Measurements from ENCODE around the gene APEX2.
A peak's percentile ranks its signal among the peaks of the same experiment; 100 is the strongest.
"Not testable (repeated sequence)": the region's sequence is repeated elsewhere in the genome, so short reads cannot be mapped to it uniquely, and the experiment has no call there.

APEX2 gene, protein sequence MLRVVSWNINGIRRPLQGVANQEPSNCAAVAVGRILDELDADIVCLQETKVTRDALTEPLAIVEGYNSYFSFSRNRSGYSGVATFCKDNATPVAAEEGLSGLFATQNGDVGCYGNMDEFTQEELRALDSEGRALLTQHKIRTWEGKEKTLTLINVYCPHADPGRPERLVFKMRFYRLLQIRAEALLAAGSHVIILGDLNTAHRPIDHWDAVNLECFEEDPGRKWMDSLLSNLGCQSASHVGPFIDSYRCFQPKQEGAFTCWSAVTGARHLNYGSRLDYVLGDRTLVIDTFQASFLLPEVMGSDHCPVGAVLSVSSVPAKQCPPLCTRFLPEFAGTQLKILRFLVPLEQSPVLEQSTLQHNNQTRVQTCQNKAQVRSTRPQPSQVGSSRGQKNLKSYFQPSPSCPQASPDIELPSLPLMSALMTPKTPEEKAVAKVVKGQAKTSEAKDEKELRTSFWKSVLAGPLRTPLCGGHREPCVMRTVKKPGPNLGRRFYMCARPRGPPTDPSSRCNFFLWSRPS

DNA sequence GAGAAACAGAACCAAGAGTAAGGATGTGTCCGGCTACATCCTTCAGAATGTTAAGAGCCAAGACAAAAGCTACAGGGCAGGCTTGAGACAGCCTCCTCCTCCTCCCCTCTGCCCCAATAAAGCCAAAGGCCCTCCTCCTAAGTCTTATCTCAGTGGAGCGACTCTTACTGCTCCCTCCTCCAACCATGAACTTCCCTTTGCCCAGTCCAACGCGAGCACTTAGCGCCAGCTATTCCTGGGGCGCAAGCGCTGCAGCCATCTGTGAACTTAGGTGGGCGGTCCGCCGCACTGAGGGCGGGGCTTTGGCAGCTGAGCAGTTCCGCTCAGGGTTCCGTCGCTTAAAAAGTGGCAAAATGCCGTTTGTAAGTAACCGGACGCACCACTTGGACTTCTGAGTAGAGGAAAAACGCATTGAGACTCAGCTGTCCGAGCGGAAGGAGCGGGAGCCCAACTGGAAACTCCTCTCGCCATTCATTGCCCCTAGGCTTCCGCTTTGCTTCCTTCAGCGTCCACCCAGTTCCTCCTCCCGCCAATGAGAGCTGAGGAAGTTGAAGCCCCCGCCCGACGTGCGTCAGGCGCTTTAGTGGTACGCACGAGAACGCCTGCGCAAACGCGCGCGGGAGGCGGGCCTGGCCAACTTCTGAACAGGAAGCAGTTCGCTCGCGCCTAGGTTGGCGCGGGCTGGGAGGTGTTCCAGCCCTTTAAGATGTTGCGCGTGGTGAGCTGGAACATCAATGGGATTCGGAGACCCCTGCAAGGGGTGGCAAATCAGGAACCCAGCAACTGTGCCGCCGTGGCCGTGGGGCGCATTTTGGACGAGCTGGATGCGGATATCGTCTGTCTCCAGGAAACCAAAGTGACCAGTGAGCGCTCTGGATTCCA lies at the start of gene APEX2:
APEX2 (plus strand) TSS at position 647 of the 882 bp plus-strand sequence; CDS start at position 707, 60 bp downstream.
- no peaks in the 10 kb centered on the region for H3K27me3 Mint-ChIP-seq
- H3K4me1 Mint-ChIP-seq = peaks cover 19% of the 10 kb centered on the region
- H3K27ac Mint-ChIP-seq = peak within 1 kb of the TSS; percentile 92
- no peaks in the 10 kb centered on the region for H3K9me3 Mint-ChIP-seq
- H3K4me3 Mint-ChIP-seq = peak within 1 kb of the TSS; percentile 97
- ATAC-seq = peak; percentile 96
- H3K36me3 Mint-ChIP-seq = peaks cover 14% of the 10 kb centered on the region

DNA sequence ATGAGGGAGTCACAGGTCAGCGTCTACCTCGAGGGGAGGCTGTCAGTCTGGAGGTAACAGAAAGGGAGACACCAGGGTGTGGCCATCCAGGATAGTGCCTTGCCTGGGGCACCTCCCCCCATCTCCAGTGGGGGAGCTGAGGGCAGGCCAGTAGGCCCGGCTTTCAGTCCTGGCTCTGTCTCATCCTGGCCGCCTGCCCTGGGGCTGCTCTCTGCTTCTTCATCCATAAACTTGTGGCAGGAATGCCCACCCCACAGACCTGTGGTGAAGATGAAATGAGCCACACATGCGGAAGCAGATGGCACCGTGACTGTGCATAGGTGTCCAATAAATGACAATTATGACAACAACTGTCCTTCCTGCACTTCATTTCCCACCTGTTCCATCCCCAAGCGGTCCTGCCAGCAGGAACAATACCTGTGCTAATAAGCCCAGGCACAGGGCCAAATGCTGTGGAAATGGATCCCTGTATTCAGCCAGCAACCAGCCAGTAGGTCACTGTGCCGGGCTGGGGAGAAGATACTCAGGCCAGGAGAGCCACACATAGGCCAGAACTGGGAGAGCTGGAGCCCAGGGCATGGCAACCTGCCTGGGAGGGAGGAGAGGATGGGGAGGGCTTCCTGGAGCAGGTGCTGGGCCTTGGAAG lies 49.3 kb upstream of the APEX2 start:
- Mint-ChIP-seq H3K4me3 (no peak overlapping the region), H3K36me3 (no peaks in the 10 kb centered on the region), H3K27me3 (no peaks in the 10 kb centered on the region), H3K4me1 (no peaks in the 10 kb centered on the region), H3K27ac (no peak overlapping the region), H3K9me3 (no peaks in the 10 kb centered on the region)
- no peak for ATAC-seq

DNA sequence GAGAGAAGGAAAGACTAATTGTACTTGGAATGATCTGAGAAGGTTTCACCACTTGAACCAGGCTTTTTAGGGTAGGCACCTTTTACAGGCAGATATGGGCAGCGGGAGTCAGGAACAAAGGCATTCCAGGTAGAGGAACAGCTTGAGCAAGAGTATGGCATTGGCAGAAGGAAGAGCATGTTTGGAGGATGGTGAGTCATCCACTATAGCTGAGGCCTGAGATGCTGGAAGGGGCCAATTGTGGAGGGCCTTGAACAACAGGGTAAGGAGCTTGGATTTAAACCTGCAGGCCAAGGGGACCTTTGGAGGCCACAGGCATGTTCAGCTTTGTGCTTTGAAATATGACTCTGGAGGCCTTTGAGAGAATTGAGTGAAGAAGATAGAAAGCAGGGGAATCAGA lies 38.4 kb upstream of the APEX2 start:
- no peak for ATAC-seq
- Mint-ChIP-seq H3K4me3 (no peak overlapping the region), H3K27me3 (no peaks in the 10 kb centered on the region), H3K4me1 (no peaks in the 10 kb centered on the region), H3K36me3 (no peaks in the 10 kb centered on the region), H3K27ac (no peak overlapping the region), H3K9me3 (no peaks in the 10 kb centered on the region)

DNA sequence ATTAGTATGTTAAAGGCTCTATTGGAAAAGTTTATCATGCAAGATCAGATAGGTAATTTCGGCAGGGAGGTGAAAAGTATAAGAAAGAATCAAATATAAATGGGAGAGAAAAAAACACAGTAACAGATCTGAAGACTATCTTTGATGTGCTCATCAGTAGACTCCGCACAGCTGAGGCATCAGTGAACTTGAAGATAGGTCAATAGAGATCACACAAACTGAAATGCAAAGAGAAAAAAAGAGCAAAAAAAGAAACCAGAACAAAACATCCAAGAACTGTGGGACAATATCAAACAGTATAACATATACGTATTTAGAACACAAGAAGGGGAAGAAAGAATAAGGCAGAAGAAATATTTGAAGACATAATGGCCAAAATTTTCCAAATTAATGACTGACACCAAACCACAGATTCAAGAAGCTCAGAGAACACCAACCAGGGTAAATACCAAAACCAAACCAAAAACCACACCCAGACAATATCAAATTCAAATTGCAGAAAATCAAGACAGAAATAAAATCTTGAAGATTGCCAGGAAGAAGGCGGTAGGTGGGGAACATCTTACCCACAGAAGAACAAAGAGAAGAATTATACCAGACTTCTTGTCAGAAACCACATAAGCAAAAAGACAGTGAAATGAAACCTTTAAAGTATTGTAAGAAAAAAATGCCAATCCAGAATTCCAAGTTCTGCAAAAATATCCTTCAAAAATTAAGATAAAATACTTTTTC lies 35.2 kb upstream of the APEX2 start:
- ATAC-seq = no peak
- Mint-ChIP-seq H3K27me3 (no peaks in the 10 kb centered on the region), H3K36me3 (no peaks in the 10 kb centered on the region), H3K4me1 (no peaks in the 10 kb centered on the region), H3K4me3 (no peak overlapping the region), H3K27ac (no peak overlapping the region), H3K9me3 (peaks cover 3% of the 10 kb centered on the region)

DNA sequence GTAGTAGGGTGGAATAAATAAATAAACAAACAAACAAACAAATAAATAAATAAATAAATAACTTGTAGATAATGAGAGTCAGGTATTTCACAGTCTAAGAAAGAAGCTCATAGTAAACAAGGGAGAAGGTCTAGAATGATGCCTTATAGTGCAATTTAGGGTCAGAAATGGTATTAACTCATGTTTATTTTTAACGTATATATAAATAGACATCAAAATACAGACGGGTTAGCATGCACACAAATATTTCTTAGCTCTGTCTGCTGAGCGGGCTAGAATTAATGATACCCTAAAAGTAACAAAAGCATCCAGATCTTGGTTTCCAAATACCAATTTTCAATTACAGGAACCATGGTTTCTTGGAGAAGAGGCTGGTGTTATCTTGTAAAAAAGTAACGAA lies 22.8 kb upstream of the APEX2 start:
- no peak overlapping the region for H3K27ac Mint-ChIP-seq
- ATAC-seq = no peak
- H3K4me1 Mint-ChIP-seq = no peaks in the 10 kb centered on the region
- no peaks in the 10 kb centered on the region for H3K27me3 Mint-ChIP-seq
- no peaks in the 10 kb centered on the region for H3K9me3 Mint-ChIP-seq
- no peaks in the 10 kb centered on the region for H3K36me3 Mint-ChIP-seq
- H3K4me3 Mint-ChIP-seq = no peak overlapping the region

DNA sequence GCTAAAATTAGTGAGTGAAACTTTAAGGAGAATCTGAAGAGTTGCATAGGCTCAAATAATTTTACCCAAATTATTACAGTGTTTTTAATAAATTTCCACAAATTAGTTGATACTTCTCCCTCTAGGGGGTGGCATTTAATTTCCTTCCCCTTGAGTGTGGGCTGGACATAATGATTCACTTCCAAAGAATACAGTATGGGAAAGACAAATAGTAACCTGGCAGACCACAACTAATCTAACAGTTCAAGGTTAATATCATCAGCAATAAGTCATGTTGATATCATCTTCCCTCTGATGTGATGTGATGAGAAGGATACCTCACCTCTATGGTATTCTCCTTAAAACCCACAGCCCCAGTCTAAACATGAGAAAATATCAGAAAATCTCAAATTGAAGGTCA lies 21.7 kb upstream of the APEX2 start:
- Mint-ChIP-seq H3K4me1 (no peaks in the 10 kb centered on the region), H3K36me3 (no peaks in the 10 kb centered on the region), H3K4me3 (no peak overlapping the region), H3K27ac (no peak overlapping the region), H3K9me3 (no peaks in the 10 kb centered on the region), H3K27me3 (no peaks in the 10 kb centered on the region)
- no peak for ATAC-seq

DNA sequence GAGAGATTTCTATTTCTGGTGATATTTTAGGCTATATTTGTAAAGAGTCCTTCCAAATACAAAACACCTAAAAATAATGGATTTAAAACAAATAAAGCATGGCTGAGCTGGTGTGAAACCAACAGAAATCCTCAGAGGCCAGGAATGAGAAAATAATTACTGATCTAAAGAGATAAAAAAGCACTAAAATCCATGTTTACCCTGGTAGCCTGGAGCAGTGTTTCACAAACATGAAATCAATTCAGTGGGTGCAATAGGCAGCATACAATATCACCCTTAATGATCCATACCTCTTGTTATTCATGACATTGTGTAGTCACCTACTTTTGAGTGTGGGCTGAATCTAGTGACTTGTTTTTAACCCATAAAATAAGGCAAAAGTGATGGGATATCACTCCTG lies 20.7 kb upstream of the APEX2 start:
- H3K27me3 Mint-ChIP-seq = no peaks in the 10 kb centered on the region
- H3K4me3 Mint-ChIP-seq = no peak overlapping the region
- no peaks in the 10 kb centered on the region for H3K36me3 Mint-ChIP-seq
- ATAC-seq = no peak
- no peaks in the 10 kb centered on the region for H3K9me3 Mint-ChIP-seq
- no peaks in the 10 kb centered on the region for H3K4me1 Mint-ChIP-seq
- H3K27ac Mint-ChIP-seq = no peak overlapping the region

DNA sequence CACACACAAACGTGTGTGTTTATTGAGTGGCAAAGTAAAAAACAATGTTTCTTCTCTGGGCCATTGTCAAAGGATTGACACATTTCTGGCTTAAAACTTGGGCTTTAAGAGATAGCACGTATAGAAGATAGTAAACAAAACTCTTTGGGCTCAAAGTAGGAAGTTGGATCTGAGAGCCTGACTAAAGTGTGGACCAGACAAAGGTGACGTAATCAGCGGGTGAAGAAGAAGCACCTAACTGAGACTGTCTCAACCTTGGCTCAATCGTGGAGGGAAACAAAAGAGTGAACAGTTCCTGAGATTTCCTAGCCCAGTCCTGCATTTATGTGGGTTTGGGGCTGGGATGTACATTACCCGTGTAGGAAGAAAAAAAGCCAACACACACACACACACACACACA lies 19.8 kb upstream of the APEX2 start:
- no peaks in the 10 kb centered on the region for H3K4me1 Mint-ChIP-seq
- H3K27me3 Mint-ChIP-seq = no peaks in the 10 kb centered on the region
- no peak overlapping the region for H3K4me3 Mint-ChIP-seq
- H3K9me3 Mint-ChIP-seq = no peaks in the 10 kb centered on the region
- H3K36me3 Mint-ChIP-seq = no peaks in the 10 kb centered on the region
- no peak overlapping the region for H3K27ac Mint-ChIP-seq
- ATAC-seq = no peak

DNA sequence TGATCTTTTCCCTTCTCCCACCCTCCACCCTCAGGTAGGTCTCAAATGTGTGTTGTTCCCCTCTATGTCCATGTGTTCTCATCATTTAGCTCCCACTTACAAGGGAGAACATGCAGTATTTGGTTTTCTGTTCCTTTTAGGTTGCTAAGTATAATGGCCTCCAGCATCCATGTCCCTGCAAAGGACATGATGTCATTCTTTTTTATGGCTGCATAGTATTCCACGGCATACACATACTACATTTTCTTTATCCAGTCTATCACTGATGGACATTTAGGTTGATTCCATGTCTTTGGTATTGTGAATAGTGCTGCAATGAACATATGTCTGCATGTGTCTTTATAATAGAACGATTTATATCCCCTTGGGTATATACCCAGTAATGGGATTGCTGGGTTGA lies 16.9 kb upstream of the APEX2 start:
- not testable (repeated sequence) for H3K9me3 Mint-ChIP-seq, H3K36me3 Mint-ChIP-seq, H3K4me1 Mint-ChIP-seq, H3K27me3 Mint-ChIP-seq, H3K27ac Mint-ChIP-seq, ATAC-seq, H3K4me3 Mint-ChIP-seq

DNA sequence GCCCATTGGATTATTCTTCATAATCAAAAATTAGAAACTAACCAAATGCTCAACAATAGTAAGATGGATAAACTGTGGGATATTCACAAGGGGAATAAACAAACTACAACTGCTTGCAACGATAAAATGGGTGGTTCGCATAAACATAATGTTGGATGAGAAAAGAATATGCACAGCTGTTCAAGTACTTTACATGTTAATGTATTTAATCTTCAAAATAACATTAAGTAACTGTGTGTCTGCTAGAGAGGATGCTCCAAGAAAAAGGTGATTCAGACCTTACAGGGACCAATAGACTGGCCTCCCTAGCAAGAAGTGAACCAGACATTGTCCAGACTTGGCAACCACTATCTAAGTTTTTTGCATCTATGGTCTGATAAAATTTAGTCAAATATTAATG lies 8.5 kb upstream of the APEX2 start:
- no peaks in the 10 kb centered on the region for H3K36me3 Mint-ChIP-seq
- no peak for ATAC-seq
- no peak overlapping the region for H3K4me3 Mint-ChIP-seq
- H3K4me1 Mint-ChIP-seq = peaks cover 11% of the 10 kb centered on the region
- H3K9me3 Mint-ChIP-seq = no peaks in the 10 kb centered on the region
- H3K27me3 Mint-ChIP-seq = no peaks in the 10 kb centered on the region
- no peak overlapping the region for H3K27ac Mint-ChIP-seq

DNA sequence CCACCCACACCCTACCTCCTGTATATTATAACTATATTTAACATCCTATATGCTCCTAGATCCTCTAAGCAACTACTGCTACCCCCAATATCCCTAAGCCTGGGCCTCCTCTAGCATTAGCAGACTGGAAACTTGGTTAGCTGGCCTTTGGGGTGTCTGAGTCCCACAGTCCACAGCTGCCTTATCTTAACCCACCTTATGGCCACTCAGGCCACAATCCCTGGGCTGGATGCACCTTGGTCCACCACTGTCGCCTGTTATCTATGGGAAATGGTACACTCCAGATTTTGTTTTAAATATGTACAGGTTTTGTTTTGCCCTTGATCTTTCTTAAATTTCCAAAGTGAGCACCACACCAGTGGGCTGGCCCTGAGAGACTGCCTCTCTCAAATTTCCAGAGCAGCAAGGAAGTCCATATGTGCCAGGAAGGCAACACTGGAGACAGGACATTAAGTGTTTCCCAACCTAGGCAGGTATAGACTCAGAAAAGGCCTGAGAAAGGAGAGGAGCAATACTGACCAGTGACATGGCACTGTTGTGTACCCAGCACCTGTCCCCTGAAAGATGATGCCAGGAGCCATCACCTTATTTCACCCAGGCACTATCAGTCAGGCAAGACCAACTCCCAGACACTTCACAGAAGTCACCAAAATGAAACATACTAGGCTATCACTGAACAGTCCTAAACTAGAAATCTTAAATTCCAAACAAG lies 7.1 kb upstream of the APEX2 start:
- Mint-ChIP-seq H3K36me3 (no peaks in the 10 kb centered on the region), H3K27me3 (no peaks in the 10 kb centered on the region), H3K4me3 (no peak overlapping the region), H3K4me1 (peaks cover 11% of the 10 kb centered on the region), H3K27ac (no peak overlapping the region), H3K9me3 (no peaks in the 10 kb centered on the region)
- ATAC-seq = no peak

DNA sequence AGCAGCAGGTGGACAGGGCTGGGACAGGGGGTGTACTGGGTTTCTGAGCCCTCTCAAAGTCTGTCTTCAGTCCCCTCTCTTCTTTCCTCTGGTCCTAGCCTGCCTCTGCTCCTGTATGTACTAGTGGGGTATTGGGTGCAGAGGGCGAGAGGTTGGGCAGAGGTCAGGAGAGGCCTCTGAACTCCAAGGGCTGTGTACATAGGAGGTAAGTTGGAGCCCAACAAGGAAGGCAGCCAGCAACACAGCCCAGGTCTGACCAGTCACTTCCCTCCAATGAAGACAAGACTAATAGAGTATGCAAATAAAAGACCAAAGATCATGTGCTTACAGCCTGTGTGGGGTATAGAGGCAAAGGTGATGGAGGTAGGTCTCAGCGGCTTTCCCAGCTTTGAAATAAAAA lies 6.1 kb upstream of the APEX2 start, which contains the start of gene PFKFB1:
PFKFB1 (minus strand) TSS at position 90 of the 400 bp plus-strand sequence. CDS start 181 bp downstream, outside the sequence.
- Mint-ChIP-seq H3K4me3 (no peak within 1 kb of the TSS), H3K4me1 (peaks cover 11% of the 10 kb centered on the region), H3K36me3 (no peaks in the 10 kb centered on the region), H3K9me3 (no peaks in the 10 kb centered on the region), H3K27me3 (no peaks in the 10 kb centered on the region), H3K27ac (no peak within 1 kb of the TSS)
- no peak for ATAC-seq

DNA sequence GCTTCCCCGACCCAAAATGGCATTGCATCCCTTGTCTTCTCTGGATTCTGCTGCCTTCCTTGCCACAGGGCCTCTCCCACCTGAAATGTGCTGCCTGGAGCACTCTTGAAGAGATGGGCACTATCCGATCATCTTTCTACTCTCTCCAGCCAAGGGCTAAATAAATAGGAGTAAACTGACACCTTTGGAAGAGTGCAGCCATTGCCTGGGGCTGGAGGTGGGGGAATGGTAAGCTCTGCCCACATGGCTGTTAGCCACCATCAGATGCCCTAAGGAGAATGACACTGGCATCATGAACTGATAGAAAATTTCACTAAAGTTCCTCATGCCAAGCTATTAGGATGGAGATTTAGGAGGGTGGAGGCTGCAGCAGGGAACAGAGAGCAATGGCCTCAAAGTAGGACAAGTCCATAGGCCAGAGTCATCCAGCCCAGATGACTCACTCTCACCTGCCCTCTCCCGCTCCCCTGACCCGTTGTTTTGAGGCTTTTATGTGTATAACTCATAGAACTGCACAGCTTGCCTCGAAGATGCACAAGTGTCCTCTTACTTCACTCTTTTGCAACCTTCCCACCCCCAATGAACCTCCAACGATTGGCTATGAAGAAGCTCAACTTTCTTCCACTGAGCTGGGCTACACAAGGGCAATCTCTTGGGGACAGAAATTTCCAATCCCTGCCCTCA lies 5.4 kb upstream of the APEX2 start:
- Mint-ChIP-seq H3K4me3 (no peak overlapping the region), H3K27ac (no peak overlapping the region), H3K9me3 (no peaks in the 10 kb centered on the region), H3K4me1 (peaks cover 11% of the 10 kb centered on the region), H3K36me3 (no peaks in the 10 kb centered on the region), H3K27me3 (no peaks in the 10 kb centered on the region)
- ATAC-seq = peak; percentile 60

DNA sequence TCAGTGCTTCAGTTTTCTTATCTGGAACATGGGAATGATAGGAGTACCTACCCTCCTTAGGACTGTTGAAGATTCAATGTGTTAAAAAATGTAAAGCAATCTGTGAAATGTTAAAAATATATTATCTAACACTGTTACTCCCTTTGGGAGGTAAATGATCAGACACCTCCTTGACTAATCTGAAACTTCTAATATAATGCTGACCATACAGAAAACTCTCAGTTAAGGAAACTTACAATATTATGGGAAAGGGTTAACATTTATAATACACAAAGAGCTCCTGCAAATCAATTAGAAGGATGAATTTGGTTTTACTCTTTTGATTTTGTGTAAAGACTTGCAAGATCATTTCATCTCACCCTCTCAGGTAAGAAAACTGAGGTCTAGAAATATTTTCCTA lies 4.5 kb upstream of the APEX2 start:
- no peak for ATAC-seq
- H3K27ac Mint-ChIP-seq = no peak overlapping the region
- H3K4me1 Mint-ChIP-seq = peaks cover 15% of the 10 kb centered on the region

More for the DNA sequence above, 4.5 kb upstream of the APEX2 start:
- Mint-ChIP-seq H3K36me3 (peaks cover 2% of the 10 kb centered on the region), H3K9me3 (no peaks in the 10 kb centered on the region), H3K27me3 (no peaks in the 10 kb centered on the region), H3K4me3 (no peak overlapping the region)

Measured in stimulated activated memory B cell treated with anti-CD40 and anti-IgM and Interleukin-4, amounts not matched to agents 10 μg/mL and 1 μg/mL and 100 μg/mL, for 72 hours (primary cell).